Stimulated activated CD8-positive, alpha-beta memory T cell treated with anti-CD3 and anti-CD28 coated beads, Interleukin-12 subunit alpha, Interleukin-12 subunit beta, amount 100 ng/mL, for 24 hours (primary cell): Measurements from ENCODE around the gene DDX43.
"Not testable (repeated sequence)": the region's sequence is repeated elsewhere in the genome, so short reads cannot be mapped to it uniquely, and the experiment has no call there.

Experiments used
- DNase-seq: peaks from one replicate; pipeline ENCODE4 v3.0.0-alpha.2; 2020; ENCODE audit errors: extremely low read depth

The DDX43 gene

DNA sequence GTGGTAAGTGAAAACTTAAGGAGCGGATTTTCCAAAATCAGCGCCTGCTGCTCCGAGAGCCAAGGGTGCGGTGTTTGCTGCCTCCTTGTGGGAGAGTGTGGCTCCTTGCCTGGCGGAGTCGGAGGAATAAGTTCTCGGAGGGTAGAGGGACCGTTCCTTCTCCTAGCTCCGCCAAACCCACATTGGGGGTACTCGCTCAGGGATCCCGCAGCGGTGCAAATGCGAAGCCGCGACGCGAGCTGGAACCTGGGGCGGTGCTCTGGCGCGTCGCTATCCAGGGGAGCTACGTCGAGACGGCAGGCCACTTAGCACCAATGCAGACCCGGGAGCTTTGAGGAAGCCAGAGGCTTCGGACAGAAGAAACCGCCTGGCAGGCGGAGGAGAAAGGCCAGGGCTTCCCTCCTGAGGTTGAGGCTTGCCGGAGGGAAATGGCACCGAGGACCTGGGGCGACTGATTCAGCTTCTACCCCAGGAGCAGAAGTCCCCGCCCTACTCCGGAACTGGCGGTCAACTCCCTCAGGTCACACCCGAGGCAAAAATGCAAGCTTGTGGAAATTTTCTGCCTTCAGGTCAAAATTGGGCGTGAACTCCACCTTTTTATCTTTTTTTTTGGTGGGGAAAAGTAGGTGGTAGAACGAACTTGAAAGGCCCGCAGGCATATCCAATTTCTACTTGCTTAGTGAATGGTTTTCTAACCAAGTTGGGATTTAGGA, 5.7 kb upstream of the DDX43 start:
- DNase-seq: no peak

DNA sequence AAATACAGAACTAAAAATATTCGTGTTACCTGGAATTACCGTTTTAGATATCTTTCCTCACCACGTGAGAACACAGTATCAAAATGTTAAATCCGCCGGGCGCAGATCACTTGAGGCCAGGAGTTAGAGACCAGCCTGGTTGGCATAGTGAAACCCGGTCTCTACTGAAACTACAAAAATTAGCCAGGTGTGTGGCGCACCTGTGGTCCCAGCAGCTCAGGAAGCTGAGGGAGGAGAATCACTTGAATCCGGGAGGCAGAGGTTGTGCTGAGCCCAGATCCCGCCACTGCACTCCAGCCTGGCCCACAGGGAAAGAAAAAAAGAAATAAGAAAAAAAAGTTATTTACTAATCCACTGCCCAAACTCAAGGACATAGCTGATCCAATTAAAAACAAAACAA, 4.8 kb upstream of the DDX43 start:
- DNase-seq: no peak

DNA sequence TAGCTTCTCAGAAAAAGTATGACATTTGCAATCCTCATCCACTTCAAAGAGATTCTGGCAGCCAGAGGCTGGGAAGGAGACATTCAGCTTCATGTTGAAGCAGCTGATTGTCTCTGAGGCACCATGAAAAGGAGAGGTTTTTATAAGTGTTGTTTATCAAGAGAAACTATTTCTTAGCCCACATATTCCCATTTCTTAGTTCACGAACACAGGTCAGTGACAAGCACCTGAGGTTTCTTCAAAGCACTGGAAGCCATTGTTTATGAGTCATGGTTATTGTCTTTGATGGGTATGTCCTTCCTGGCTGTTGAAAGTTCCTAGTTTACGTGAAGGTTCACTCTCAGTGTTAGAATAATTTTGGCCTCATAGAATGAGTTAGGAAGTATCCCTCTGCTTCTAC, 3.0 kb upstream of the DDX43 start:
- DNase-seq: no peak

DNA sequence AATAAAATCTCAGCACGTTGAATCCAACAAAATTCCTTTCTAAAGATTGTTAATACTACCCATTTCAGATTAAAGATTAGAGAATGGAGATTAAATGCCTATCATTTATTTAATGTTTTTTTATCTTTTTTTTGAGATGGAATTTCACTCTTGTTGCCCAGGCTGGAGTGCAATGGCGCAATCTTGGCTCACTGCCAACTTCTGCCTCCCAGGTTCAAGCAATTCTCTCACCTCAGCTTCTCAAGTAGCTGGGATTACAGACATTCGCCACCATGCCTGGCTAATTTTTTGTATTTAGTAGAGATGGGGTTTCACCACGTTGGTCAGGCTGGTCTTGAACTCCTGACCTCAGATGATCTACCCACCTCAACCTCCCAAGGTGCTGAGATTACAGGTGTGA, 2.4 kb upstream of the DDX43 start:
- DNase-seq: not testable (repeated sequence)

DNA sequence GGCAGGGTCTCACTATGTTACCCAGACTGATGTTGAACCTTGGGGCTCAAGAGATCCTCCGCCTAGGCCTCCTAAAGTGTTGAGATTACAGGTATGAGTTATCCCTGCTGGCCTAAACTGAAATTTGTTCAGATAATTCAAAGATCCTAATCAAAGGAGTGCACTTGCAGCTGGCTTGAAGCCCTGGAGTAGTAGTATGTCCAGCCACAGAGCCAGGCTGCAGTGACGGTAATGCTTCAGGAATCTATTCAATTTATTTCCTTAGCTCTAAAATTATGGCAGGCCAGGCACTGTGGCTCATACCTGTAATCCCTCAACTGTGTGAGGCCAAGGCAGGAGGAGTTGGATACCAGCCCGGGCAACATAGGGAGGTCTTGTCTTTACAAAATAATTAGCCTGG, 1.4 kb upstream of the DDX43 start:
- no peak for DNase-seq

DNA sequence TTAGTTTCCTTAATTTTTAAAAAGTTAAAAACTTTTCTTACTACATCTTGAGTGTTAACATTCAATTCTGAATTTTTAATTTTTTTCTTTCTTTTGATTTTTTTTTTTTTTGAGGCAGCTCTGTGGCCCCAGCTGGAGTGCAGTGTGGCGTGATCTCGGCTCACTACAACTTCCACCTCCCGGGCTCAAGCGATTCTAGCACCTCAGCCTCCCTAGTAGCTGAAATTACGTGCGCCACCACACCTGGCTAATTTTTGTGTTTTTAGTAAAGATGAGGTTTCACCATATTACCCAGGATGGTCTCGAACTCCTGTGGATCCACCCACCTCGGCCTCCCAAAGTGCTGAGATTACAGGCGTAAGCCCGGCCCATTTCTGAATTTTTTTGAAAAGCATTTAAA, 1.2 kb downstream of the DDX43 start:
- DNase-seq: no peak

DNA sequence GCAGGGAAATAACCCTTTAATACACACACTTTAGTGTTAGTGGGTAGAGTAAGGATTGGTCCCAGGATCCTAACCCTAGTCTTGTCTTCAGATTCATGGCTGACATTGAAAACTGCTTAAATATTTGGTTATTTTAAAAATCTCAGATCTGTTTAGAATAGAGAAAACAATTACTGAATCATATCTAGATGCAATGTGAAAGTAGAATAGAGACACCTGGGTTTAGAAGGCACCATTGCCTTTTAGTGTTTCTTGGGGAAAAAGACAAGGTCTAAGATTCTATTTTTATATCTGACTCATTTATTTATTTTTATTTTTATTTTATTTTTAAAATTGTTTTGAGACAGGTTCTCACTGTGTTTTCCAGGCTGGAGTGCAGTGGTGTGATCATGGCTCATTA, 6.0 kb downstream of the DDX43 start:
- DNase-seq: no peak

DNA sequence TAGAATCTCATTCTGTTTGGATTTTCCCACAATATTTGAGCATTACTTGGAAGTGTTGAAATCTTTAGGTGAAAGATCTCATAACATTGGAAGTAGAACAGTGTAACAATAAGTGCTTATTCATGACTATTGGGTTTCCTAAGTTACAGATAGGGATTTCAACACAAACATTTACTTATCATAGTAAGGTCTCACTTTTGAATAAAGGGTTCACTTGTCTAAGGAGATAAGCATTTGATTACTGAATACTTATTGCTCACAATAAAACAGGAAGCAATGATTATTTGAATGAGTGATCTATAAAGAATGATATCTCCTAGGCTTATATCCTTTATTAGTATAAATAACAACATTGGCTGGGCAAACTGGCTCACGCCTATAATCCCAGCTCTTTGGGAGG, 14.8 kb downstream of the DDX43 start:
- no peak for DNase-seq

DNA sequence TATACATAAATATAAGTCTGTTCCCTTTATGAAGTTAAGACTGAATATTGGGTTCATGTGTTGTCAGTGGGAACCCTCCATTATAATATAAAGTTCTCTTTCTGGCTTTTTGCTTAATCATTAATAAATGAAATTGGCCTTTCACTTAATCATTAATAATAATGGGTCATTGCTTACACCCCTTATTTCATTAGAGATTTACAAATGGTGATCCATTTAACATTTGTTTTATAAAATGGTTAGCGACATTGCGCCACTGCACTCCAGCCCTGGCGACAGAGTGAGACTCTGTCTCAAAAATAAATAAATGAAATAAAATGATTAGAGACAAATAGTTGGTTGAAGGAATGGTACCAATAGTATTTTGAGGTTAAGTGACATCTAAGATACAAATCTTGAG, 18.5 kb downstream of the DDX43 start:
- no peak for DNase-seq

DNA sequence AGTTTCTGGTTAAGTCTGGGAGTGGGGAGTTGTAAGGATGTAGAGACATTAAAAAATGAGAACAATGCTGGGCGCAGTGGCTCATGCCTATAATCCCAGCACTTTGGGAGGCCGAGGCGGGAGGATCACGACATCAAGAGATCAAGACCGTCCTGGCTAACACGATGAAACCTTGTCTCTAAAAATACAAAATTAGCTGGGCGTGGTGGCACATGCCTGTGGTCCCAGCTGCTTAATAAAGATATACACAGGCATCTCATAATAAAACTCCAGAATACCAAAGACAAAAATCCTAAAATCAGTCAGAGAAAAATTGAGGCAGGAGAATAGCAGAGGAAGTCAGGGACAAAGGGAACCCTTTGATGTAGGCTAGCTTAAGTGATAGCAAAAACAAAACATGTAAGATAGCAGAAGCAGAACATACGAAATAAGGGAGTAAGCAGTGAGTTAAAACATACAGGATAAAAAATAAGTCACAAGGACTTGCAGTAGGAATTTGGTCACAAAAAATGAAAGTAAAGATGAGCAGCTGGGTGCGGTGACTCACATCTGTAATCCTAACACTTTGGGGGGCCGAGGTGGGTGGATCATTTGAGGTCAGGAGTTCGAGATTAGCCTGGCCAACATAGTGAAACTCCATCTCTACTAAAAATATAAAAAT, 23.6 kb downstream of the DDX43 start:
- DNase-seq: no peak

DNA sequence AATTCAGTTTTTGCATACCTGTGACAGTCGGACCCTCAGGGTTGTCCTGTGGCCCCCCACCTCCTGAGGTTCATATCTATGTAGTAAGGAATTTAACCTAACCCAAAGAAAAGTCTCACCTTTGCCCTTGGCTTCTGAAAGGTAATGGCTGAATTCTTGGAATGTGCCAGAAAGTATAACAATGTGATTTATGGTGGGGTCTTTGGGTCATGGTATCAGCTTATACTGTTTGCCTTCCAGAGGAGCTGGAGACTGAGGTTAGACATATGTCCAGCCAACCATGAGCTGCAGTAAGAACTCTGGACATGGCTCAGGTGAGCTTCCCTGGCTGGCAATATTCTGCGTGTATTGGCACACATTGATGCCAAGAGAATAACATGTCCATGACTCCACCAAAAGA, 26.9 kb downstream of the DDX43 start:
- no peak for DNase-seq

DNA sequence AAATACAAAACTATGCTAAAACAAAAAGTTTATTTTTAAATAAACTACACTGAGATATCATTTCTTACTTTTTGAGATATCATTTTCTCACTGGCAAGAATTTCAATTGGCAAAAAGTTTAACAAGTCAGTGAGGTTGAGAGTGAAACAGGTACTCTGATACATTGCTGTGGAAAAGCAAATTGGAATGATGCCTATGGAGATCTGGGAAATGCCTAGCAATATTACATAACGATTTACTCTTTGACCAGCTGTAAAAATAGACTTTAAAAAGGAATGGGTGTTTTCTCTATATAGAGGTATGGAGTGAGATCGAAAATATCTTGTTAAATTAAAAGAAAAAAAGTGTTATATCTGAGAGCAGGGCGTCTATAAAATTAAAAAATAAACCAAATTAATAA, 40.6 kb downstream of the DDX43 start:
- no peak for DNase-seq

DNA sequence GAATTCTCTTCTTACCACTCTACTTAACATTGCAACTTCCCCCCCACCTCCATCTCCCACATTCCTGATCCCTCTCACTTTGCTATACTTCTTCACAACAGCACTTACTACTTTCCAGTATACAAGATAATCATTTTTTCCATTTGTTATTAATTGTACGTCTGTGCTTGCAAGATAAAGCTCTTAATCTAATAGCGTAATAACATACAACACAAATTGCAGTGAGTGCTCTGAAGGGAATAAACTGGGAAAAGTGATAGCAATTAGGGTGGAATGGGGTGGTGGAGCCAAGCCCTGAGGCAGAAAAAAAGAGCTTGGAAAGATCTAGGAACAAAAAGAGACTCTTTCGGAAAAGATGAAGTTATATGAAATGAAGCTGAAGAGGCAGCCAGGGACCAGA, 48.9 kb downstream of the DDX43 start:
- DNase-seq: no peak

DNA sequence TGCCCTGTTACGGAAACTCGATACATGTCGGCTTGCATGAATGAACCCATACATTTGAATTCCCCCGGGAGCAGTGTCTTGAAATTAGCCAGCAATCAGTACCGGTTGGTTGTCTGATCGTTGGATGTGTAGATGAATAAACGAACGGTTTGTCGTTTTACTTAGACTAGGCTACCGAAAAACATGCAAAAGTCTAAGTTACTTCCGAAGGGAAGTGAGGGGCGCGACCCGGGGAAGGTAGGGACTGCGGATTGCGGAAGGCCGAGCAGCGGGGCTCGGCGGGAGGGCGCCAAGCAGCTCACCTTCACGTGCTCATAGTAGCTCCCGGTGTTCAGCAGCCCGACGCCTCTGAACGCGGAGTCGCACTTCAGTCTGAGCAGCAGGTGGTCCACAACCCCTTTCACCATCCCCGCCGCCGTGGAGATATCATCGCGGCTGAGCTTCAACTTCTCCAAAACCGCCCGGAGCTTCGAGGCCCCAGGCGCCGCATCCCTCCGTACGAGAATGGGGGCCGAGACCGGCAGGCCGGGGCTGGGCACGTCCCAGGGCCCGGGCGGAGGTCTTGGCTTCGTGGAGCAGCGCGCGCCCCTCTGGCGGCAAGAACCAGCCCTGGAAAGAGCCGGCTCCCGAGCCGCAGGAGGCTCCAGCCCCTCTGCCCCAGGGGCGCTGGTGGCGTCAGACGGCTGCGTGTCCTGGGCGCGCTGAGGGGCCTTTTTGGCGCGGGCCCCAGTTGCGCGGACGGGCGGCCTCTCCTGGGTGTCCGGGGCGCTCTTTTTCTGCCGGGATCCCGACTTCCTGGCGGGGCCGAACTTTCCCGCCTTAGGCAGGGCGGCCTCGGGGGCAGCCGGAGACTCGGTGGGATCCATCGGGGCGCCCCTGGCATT, 56.8 kb downstream of the DDX43 start:
- no peak for DNase-seq

DNA sequence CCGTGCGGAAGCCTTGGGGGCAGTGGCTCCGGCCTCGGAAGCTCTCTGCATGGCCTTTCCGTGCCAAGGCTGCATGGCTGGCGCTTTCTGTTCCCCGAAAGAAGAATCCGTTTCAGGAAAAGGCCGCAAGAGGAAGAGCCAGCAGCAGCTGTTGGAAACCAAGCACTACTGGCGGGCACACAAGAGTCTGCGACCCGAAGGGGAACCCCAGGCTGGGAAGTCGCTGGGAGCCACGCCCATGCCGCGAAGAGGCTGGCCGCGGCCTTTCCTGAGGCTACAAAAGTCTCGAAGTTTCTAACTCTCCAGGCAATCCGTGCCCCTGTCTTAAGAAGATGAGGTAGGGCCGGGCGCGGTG, 57.5 kb downstream of the DDX43 start, which contains the start of gene CGAS:
Gene CGAS (minus strand): TSS at position 191 of the 355 bp plus-strand sequence. CDS start 116 bp downstream, at position 75.
- DNase-seq: peak; percentile 53

DNA sequence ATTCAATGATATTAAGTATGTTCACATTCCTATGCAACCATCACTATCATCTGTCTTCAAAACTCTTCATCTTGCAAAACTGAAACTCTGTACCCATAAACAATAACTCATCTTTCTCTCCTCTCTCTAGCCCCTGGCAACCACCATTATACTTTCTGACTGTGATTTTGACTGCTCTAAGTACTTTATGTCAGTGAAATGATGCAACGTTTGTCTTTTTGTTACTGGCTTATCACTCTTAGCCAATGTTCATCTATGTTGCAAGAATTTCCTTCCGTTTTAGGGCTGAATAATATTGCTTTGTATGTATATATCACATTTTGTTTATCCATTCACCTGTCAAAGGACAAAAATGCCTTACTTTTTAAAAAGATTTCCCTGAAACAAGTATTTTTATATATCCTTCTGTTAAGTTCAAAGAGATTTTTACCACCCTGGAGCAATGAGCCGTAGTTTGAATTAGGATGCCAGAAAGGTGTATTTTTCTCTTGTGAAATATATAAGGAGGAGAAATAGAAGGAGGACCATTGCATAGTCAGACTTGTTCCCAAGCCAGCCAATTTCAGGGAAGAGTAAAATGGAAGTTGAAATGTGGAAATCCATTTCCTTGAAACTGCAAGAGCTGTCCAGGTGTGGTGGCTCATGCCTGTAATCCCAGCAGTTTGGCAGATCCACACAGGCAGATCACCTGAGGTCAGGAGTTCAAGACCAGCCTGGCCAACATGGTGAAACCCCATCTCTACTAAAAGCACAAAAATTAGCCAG, 61.4 kb downstream of the DDX43 start:
- no peak for DNase-seq

DNA sequence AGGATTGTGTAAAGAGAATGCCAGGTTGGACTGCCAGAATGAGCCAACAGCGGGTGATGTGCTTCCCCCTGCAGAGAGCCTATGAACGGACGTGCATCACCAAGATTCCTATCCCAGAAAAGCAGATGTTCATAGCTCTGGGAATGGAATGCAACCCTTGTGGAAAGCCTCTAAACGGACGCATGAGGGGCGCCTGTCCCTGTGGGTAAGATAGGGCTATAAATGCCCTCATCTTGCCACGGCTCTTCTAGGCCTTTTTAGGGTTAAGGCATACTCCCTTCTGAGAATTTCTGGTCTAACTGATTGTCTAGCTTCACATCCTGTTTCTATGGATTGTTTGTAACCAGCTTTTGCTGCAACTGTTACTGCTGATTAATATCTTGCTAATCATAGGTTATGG, 64.8 kb downstream of the DDX43 start:
- DNase-seq: not testable (repeated sequence)

DNA sequence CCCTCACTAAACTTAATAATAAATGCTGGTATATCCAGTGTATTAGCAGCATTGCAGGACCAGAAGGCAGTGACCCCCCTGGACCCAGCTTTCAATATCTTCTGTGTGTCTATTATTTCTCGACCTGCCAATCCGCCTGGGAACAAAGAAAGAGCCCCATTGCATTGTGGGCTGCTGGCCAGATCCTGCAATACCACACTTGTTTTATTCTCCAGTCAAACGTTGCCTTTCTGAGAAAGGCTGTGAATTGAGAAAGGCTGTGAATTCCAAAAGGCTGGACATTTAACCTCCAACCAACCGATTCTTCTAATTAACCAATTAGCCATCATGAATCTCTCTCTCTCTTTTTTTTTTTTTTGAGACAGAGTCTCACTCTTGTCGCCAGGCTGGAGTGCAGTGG, 65.4 kb downstream of the DDX43 start:
- DNase-seq: no peak

DNA sequence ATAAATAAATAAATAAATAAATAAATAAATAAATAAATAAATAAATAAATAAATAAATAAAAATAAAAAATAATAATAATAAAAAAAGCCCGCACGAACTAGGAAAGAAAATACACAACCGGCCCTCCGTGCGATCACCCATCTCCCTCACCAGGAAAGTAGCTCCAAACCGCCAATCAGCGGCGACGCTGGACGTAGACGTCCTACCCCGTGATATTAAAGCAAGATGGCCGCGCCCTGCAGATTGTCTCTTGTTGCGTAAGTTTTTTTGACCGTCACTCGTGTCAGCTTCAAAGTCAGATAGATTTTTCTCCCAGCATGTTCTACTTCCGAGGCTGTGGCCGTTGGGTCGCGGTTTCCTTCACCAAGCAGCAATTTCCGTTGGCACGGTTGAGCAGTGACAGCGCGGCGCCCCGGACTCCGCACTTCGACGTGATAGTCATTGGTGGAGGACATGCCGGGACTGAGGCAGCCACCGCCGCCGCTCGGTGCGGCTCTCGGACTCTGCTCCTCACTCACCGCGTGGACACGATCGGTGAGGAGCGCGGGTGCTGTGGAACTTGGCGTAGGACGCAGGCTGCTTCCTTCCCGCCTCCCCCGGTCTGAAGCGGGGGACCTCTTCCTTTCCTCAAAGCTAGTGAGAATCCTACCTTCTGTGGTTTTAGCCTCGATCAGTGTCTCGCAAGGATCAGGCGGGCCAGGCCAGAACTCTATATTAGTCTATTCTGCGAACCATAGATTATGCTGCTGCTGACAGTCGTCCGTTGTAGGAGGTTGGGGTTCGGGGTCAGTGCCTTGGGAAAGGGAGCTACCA, 67.1 kb downstream of the DDX43 start, which contains the start of gene MTO1:
Gene MTO1 (plus strand): TSS at position 201 of the 814 bp plus-strand sequence. CDS start 118 bp downstream, at position 319.
- peak; percentile 66 for DNase-seq
